ENCODE data around the gene LIPI.
"Not testable (repeated sequence)": the region's sequence is repeated elsewhere in the genome, so short reads cannot be mapped to it uniquely, and the experiment has no call there.

Gene LIPI

GRCh38 chr21:14074177-14074576, 136.6 kb downstream of the LIPI start:
- DNase-seq = no peak

DNA sequence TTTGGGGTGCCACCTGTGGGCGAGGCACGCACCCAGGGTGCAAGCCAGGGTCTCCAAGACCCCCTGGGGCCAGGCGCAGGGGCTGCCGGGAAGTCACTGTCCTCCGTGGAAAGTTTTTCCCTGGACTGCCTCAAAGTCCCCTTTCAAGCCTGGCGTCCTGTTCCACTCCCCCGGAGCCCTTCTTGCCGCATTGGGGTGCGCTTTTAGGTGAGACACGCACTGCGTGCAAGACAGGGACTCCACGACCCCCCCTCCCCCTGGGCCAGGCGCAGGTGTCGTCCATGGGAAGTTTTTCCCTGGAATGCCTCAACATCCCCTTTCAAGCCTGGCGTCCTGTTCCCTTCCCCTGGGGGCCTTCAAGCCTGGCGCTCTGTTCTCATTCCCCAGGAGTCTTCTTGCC, 137.1 kb downstream of the LIPI start:
- DNase-seq = no peak

GRCh38 chr21:14072761-14073535, 137.8 kb downstream of the LIPI start:
- DNase-seq = no peak

DNA sequence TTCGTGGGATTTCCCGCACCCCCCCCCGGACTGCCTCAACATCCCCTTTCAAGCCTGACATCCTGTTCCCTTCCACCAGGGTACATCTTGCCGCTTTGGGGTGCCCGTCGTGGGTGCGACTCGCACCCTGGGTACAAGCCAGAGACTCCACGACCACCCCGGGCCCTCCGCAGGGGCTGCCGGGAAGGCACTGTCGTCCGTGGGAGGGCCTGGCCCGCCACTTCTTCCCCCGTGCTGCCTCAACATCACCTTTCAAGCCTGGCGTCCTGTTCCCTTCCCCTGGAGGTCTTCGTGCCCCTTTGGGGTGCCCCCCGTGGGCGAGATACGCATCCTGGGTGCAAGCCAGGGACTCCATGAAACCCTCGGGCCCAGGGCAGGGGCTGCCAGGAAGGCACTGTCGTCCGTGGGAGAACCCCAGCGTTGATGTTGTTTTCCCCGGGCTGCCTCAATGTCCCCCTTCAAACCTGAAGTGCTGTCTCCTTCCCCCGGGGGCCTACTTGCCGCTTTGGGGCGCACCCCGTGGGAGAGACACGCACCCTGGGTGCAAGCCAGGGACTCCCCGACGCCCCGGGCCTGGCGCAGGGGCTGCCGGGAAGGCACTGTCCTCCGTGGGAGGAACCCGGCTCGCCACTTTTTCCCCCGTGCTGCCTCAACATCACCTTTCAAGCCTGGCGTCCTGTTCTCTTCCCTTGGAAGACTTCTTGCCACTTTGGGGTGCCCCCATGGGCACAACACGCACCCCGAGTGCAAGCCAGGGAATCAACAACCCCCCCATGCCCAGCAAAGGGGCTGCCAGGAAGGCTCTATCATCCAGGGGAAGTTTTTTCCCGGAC, 138.6 kb downstream of the LIPI start:
- no peak for DNase-seq

DNA sequence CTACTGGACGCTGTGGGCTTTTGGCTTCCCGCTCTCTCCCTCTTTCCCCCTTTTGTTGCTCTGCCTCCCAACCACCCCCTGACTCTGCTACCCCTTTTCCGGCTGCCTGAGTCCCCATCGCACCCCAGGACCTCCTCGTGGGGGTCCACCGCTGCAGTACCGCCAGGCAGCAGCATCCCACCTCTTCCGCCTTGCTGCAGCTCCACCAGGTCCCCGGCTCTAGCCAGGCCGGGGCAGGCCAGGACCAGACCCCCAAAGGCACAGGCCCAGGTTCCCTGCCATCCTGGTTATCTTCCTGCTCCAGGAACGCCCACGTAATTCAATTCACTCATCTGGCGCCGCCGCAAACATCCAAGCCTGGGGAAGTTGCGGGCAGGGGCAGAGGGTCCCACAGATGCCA, 139.8 kb downstream of the LIPI start:
- no peak for DNase-seq

DNA sequence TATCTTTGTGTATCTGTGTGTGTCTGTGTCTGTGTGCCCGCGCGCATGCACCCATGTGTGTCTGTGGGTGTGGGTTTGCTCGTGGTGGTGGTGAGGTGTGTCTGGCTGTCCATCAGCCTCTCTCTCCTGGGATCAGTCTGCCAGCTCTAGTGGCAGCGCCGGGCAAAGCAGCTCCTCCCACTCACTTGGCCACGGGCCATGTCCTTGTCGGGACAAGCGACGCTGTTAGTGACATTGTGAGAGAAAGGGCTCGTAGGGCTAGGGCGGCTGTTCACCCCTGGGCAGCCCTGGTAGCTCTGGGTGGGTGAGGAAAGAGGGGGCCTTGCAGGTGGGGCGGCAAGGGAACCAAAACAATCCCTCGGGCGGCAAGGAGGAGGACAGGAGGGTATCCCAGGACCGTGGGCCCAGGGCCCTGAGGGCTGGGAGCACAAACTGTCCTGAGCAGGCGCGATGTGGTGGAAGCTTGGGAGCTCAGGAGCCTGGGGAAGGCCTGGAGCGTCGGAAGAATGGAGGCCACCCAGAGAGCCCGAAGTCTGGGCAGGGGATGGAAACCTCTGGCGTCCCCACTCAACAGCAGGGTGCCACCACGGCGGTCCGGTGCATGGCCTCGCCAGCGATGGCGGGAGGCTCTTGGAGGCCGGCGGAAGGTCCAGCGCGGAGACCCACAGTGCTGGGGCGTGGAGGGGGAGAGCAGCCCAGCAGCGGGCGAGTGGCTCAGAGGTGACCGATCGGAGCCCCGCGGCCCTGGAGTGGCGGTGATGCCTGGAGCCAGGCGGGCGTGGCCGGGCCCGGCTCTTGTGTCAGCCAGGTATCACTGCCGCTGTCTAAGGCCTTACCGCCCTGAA, 140.5 kb downstream of the LIPI start:
- no peak for DNase-seq

GRCh38 chr21:14064296-14064645, 146.5 kb downstream of the LIPI start:
- no peak for DNase-seq

GRCh38 chr21:14063620-14064295, 147.0 kb downstream of the LIPI start:
- DNase-seq = not testable (repeated sequence)

DNA sequence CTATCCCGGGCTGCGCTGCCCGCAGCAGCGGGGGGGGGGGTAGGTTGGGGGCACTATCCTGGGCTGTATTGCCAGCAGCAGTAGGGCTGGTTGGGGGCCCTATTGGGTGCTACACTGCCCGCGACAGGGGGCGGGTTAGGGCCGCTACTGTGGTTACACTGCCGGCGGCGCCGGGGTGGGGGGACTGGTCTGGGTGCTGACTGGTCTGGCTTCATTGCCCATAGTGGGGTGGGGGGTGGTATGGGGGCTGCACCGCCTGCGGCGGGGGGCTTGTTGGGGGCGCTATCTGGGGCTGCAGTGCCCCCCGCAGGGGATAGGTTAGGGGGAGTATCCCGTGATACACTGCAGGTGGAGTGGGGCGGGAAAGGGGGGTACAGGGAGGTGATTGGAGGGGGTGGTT, 148.1 kb downstream of the LIPI start:
- not testable (repeated sequence) for DNase-seq

- DNase-seq = not testable (repeated sequence)
Observed at GRCh38 chr21:14061820-14062219, 148.9 kb downstream of the LIPI start.

- DNase-seq = not testable (repeated sequence)
Observed at GRCh38 chr21:14058995-14059627, 151.6 kb downstream of the LIPI start.
